ENCODE measurements around the gene CCL8. TPM values are rescaled to one million over a fixed set of nuclear protein-coding genes. Genes with fewer than 3 reads are reported as not detected.

CCL8 gene
- total and polyA plus RNA-seq, 10 of the 15 experiments (the other 5 are each of a cell fraction or from before 2014, with no cell fraction given): not detected

GRCh38 chr17:34351096-34351495 lies 31.9 kb downstream of the CCL8 start:
- ChIA-PET RAD21 (ENCODE audit: unreplicated experiment) (no interaction called here), POLR2A (no interaction called here)
- FAIRE-seq: no peak

More at GRCh38 chr17:34351096-34351495, 31.9 kb downstream of the CCL8 start:
- no peak overlapping the region for H2AFZ ChIP-seq (ENCODE audit: control insufficient read depth, low read depth, low read length)
- H3K4me3 ChIP-seq: no peak overlapping the region
- H4K20me1 ChIP-seq (ENCODE audit: control insufficient read depth, insufficient read depth): no peaks in the 10 kb centered on the region
- CTCF ChIA-PET: interaction anchor here (1.0 kb wide), 1 partner anchor 10 kb away, joined by 3 read pairs; no protein-coding TSS in a partner anchor
- no peak overlapping the region for H3K4me2 ChIP-seq (ENCODE audit: control insufficient read depth, insufficient read depth)
- ATAC-seq (no peak), DNase-seq (ENCODE audit: low read depth, low spot score) (no peak)
- H3K9ac ChIP-seq (ENCODE audit: control insufficient read depth, insufficient read depth, low read length): no peak overlapping the region
- no peak overlapping the region for H3K27ac ChIP-seq (ENCODE audit: control insufficient read depth, insufficient read depth)
- 8% methylated on average over 1 of the region's 1 CpG for WGBS (ENCODE audit: insufficient coverage, insufficient replicate concordance, low lambda C conversion rate, missing lambda C conversion rate)
- H3K79me2 ChIP-seq (ENCODE audit: control insufficient read depth, insufficient read depth, low read length): no peaks in the 10 kb centered on the region
- H3K36me3 ChIP-seq (ENCODE audit: control insufficient read depth in 2 of 2, insufficient read depth in 2 of 2, low read length in 1 of 2): no peaks in the 10 kb centered on the region
- H3K4me1 ChIP-seq (ENCODE audit: control insufficient read depth, insufficient read depth, low read length): no peaks in the 10 kb centered on the region
- H3K27me3 ChIP-seq (replicated peaks in 1 of 2; ENCODE audit: control insufficient read depth in 2 of 2, insufficient read depth in 2 of 2, low read length in 1 of 2): peaks cover 0 to 2% of the 10 kb centered on the region in 2 experiments; a peak in 1 of 4 replicates
- TF ChIP-seq ELK1 (IDR thresholded peaks at IDR 0.05; ENCODE audit: low read depth, low read length) (no peak), STAT1 (conservative IDR thresholded peaks at IDR 0.05) (no peak), STAT3 (IDR thresholded peaks at IDR 0.05; ENCODE audit: low read depth, low read length) (no peak), SREBF2 (IDR thresholded peaks at IDR 0.05; ENCODE audit: low read length) (no peak), TCF12 (IDR thresholded peaks at IDR 0.05; ENCODE audit: low read depth, low read length) (no peak), PML (IDR thresholded peaks at IDR 0.05; ENCODE audit: low read length) (no peak), ATF7 (IDR thresholded peaks at IDR 0.05; ENCODE audit: low read depth) (no peak), HDAC6 (IDR thresholded peaks at IDR 0.05; ENCODE audit: unreplicated experiment) (no peak), IRF4 (IDR thresholded peaks at IDR 0.05; ENCODE audit: low read depth, low read length) (no peak), CHD2 (IDR thresholded peaks at IDR 0.05; ENCODE audit: borderline replicate concordance, low read depth, low read length) (no peak), ASH2L (IDR thresholded peaks at IDR 0.05; ENCODE audit: borderline replicate concordance, low read depth) (no peak)
- TF ChIP-seq, protein P1, sequence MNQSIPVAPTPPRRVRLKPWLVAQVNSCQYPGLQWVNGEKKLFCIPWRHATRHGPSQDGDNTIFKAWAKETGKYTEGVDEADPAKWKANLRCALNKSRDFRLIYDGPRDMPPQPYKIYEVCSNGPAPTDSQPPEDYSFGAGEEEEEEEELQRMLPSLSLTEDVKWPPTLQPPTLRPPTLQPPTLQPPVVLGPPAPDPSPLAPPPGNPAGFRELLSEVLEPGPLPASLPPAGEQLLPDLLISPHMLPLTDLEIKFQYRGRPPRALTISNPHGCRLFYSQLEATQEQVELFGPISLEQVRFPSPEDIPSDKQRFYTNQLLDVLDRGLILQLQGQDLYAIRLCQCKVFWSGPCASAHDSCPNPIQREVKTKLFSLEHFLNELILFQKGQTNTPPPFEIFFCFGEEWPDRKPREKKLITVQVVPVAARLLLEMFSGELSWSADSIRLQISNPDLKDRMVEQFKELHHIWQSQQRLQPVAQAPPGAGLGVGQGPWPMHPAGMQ (IDR thresholded peaks at IDR 0.05; ENCODE audit: borderline replicate concordance): no peak
- no peaks in the 10 kb centered on the region for H3K9me3 ChIP-seq (replicated peaks; ENCODE audit: control insufficient read depth, insufficient read depth, low read length)
- intact Hi-C loops (cut with micrococcal nuclease; ENCODE audit: unreplicated experiment): no loop called here
- in situ Hi-C loops (cut with MboI): no loop called here
- no TSS peak for BruUV-seq (replicated peaks)
- SMC1A ChIA-PET (ENCODE audit: uncharacterized antibody, unreplicated experiment): no interaction called here
